ENCODE results near the gene SLC22A3. TPM values are rescaled to one million over a fixed set of nuclear protein-coding genes. Genes with fewer than 3 reads are reported as not detected.
"Not testable (repeated sequence)": the region's sequence is repeated elsewhere in the genome, so short reads cannot be mapped to it uniquely, and the experiment has no call there.

Gene SLC22A3
- total and polyA plus RNA-seq, 2 of the 13 experiments (the other 11 are each of a cell fraction or from before 2014, with no cell fraction given): 12.0 to 31.5 TPM

DNA sequence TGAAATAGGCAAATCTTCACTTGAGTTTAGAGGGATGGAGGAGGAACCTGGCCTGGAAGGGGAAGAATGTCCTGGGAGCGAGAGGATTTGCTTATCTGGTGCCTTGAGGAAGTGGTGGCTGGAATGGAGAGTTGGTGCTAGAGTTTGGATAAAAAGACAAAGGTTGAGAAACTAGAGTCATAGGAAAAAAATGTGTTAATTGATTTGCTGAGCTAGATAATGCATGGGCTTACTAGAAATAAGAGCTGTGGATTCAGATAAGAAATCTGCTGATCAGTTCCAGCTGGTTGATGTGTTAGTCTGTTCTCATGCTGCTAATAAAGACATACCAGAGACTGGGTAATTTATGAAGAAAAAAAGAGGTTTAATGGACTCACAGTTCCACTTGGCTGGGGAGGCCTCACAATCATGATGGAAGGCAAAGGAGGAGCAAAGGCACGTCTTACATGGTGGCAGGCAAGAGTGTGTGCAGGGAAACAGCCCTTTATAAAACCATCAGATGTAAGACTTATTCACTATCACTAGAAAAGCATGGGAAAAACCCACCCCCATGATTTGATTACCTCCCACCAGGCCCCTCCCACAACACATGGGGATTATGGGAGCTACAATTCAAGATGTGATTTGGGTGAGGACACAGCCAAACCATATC, 45.6 kb upstream of the SLC22A3 start:
- H3K4me2 ChIP-seq (ENCODE audit: low read depth, low read length); BruUV-seq (replicated peaks); POLR2A ChIA-PET; DNase-seq (ENCODE audit: low spot score); H3K27ac ChIP-seq (ENCODE audit: extremely low read length, insufficient read depth, low read length); H3K9ac ChIP-seq (ENCODE audit: insufficient read depth, low read depth, low read length); H3K27me3 ChIP-seq (ENCODE audit: control insufficient read depth in 1 of 2, insufficient read depth in 2 of 2, low read length in 2 of 2); H3K4me3 ChIP-seq (replicated peaks in 1 of 3; ENCODE audit: insufficient read depth in 1 of 3, low read depth in 2 of 3, low read length in 3 of 3); in situ Hi-C loops (cut with HindIII; ENCODE audit: extremely low pct_ligation_motif_present, low pct_unique_long_range_greater_than_20kb); H3K36me3 ChIP-seq (replicated peaks in 1 of 2; ENCODE audit: control insufficient read depth in 1 of 2, insufficient read depth in 2 of 2, low read length in 2 of 2); H4K20me1 ChIP-seq (ENCODE audit: insufficient read depth, low read length); ATAC-seq; CTCF ChIA-PET (ENCODE audit: low intra/inter-chr PET ratio, low total read pairs); H3K79me2 ChIP-seq (ENCODE audit: insufficient read depth, low read length); intact Hi-C loops (cut with micrococcal nuclease; ENCODE audit: unreplicated experiment); FAIRE-seq; H2AFZ ChIP-seq (ENCODE audit: low read length): not testable (repeated sequence)
- TF ChIP-seq ZNF431 (CRISPR knock-in tag; IDR thresholded peaks at IDR 0.05; ENCODE audit: borderline replicate concordance, low read depth) (peak; percentile 86), ZNF430 (CRISPR knock-in tag; IDR thresholded peaks at IDR 0.05) (peak; percentile 69)
- 0% methylated on average over 1 of the region's 2 CpGs for WGBS (ENCODE audit: low lambda C conversion rate)
- peaks cover 16% of the 10 kb centered on the region for H3K9me3 ChIP-seq (ENCODE audit: low read length)
- peaks cover 14% of the 10 kb centered on the region for H3K4me1 ChIP-seq (ENCODE audit: insufficient read depth, low read length)

DNA sequence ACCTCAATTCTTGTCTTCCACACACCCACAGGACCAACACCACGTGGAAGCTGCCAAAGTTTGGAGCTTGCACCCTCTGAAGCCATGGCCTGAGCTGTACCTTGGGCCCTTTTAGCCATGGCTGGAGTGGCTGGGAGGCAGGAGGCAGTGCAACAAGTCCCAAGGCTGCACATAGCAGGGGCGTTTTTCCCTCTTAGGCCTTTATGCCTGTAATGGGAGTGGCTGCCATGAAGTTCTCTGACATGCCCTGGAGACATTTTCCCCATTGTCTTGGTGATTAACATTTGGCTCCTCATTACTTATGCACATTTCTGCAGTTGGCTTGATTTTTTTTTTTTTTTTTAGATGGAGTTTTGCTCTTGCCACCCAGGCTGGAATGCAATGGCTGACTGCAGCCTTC, 44.4 kb upstream of the SLC22A3 start:
- Histone ChIP-seq H3K36me3 (replicated peaks in 1 of 2; ENCODE audit: control insufficient read depth in 1 of 2, insufficient read depth in 2 of 2, low read length in 2 of 2) (no peaks in the 10 kb centered on the region), H4K20me1 (ENCODE audit: insufficient read depth, low read length) (no peaks in the 10 kb centered on the region), H3K4me3 (replicated peaks in 1 of 3; ENCODE audit: insufficient read depth in 1 of 3, low read depth in 2 of 3, low read length in 3 of 3) (no peak overlapping the region), H3K9me3 (ENCODE audit: low read length) (peaks cover 16% of the 10 kb centered on the region), H3K79me2 (ENCODE audit: insufficient read depth, low read length) (no peaks in the 10 kb centered on the region), H3K27ac (ENCODE audit: extremely low read length, insufficient read depth, low read length) (no peak overlapping the region), H2AFZ (ENCODE audit: low read length) (no peak overlapping the region), H3K27me3 (ENCODE audit: control insufficient read depth in 1 of 2, insufficient read depth in 2 of 2, low read length in 2 of 2) (no peaks in the 10 kb centered on the region), H3K9ac (ENCODE audit: insufficient read depth, low read depth, low read length) (no peak overlapping the region), H3K4me2 (ENCODE audit: low read depth, low read length) (no peak overlapping the region), H3K4me1 (ENCODE audit: insufficient read depth, low read length) (peaks cover 14% of the 10 kb centered on the region)
- DNase-seq (ENCODE audit: low spot score) (no peak), FAIRE-seq (no peak), ATAC-seq (no peak)
- TF ChIP-seq MTF2 (CRISPR knock-in tag; IDR thresholded peaks at IDR 0.05; ENCODE audit: borderline replicate concordance): no peak
- TF ChIP-seq, protein P1, sequence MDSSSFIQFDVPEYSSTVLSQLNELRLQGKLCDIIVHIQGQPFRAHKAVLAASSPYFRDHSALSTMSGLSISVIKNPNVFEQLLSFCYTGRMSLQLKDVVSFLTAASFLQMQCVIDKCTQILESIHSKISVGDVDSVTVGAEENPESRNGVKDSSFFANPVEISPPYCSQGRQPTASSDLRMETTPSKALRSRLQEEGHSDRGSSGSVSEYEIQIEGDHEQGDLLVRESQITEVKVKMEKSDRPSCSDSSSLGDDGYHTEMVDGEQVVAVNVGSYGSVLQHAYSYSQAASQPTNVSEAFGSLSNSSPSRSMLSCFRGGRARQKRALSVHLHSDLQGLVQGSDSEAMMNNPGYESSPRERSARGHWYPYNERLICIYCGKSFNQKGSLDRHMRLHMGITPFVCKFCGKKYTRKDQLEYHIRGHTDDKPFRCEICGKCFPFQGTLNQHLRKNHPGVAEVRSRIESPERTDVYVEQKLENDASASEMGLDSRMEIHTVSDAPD (CRISPR knock-in tag; IDR thresholded peaks at IDR 0.05): no peak
- TF ChIP-seq, protein P2, sequence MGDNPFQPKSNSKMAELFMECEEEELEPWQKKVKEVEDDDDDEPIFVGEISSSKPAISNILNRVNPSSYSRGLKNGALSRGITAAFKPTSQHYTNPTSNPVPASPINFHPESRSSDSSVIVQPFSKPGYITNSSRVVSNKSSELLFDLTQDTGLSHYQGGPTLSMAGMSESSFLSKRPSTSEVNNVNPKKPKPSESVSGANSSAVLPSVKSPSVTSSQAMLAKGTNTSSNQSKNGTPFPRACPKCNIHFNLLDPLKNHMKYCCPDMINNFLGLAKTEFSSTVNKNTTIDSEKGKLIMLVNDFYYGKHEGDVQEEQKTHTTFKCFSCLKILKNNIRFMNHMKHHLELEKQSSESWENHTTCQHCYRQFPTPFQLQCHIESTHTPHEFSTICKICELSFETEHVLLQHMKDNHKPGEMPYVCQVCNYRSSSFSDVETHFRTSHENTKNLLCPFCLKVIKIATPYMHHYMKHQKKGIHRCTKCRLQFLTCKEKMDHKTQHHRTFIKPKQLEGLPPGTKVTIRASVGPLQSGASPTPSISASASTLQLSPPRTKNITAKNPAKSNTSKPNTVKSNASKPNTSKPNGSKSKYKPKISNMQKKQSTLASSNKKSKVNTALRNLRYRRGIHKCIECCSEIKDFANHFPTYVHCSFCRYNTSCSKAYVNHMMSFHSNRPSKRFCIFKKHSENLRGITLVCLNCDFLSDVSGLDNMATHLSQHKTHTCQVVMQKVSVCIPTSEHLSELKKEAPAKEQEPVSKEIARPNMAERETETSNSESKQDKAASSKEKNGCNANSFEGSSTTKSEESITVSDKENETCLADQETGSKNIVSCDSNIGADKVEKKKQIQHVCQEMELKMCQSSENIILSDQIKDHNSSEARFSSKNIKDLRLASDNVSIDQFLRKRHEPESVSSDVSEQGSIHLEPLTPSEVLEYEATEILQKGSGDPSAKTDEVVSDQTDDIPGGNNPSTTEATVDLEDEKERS (CRISPR knock-in tag; IDR thresholded peaks at IDR 0.05): no peak
- 3% methylated on average over 2 of the region's 2 CpGs for WGBS (ENCODE audit: low lambda C conversion rate)
- ChIA-PET POLR2A (no interaction called here), CTCF (ENCODE audit: low intra/inter-chr PET ratio, low total read pairs) (no interaction called here)
- intact Hi-C loops (cut with micrococcal nuclease; ENCODE audit: unreplicated experiment): no loop called here
- no TSS peak for BruUV-seq (replicated peaks)
- in situ Hi-C loops (cut with HindIII; ENCODE audit: extremely low pct_ligation_motif_present, low pct_unique_long_range_greater_than_20kb): no loop called here

All from HepG2 (cell line).